Activated effector memory CD4-positive, alpha-beta T cell treated with Interleukin-2 at 50 U/mL for 16 hours (primary cell): ENCODE results near the gene RMDN3.

Source experiments
- DNase-seq: peaks from one replicate; pipeline ENCODE4 v3.0.0-alpha.2; 2020

Gene RMDN3

DNA sequence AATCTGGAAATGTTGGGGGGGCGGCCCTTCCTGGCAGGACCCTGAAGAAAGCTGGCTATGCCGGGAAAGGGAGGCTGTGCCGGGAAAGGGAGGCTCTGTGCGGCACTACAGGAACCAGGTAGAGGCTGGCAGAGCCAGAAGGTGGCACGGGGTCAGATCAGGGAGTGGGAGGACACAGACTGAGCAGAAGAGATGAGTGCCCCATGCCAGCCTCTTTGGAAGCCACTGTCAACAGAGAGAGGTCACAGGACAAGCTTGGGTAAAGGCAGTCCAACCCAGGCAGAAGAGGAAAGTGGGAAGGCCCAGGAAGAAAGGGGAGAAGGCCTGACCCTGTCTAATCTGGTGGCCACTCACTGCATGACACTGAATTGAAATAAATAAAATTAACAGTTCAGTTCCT, 16.2 kb upstream of the RMDN3 start:
- no peak for DNase-seq

DNA sequence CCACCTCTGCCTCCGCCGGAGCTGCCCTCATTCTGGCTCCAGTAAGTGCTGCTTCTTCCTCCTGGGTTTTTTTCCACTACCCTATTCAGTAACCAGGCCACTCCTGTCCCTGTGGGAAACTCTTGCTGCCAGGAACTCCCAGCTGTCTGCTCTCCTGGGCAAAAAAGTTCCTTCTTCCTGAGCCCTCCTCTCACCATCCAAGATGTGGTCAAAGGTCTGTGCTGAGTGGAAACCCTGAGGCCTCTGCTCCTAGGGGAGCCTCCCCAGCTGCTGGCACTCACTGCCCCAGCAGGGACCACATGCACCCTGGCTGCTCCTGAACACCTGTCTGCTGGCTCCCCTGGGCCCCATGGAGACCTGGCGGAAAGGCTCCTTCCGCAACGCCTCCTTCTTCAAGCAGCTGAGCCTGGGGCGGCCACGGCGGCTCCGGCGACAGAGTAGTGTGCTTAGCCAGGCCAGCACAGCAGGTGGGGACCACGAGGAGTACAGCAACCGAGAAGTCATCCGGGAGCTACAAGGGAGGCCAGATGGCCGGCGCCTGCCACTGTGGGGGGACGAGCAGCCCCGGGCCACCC, 15.2 kb upstream of the RMDN3 start:
- DNase-seq = no peak

DNA sequence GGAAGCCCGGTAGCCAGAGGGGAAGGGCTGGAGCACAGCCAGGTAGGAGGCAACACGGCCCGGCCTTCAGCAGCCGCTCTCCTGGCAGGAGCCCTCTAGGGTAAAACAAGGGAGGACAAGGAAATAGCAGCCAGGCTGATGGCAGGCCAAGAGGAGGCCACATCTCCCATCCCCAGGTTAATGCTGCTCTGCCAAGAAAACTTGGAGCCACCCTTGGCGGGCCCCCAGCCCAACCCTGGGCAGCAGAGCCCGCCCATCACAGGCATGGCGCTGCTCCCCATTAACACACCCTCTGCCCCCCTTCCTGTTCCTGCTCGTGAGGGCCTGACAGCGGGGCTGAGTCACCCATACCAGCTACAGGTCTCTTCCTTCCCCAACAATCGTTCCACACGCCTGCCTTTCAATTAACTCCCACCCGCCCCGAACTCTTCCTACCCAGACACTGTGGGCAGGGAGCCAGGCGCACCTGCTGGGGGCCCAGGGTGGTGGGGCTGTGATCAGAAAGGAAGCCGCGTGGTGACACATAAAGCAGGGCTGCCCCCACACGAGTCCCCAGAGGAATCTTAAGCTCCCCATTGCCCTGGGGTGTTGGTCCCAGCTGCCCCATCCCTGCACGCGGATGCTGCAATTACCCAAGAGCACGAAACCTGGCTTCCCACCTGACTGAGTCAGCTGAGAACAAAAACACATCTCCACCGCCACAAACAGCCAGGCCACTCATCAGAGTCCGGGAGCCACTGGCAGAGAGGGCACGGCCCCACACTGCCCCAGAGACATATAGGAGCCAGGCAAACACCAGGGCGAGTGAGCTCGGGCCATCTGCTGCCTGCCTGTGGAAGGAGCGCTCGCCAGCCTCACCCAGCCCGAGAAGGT, 14.5 kb upstream of the RMDN3 start, which contains the start of gene C15orf62:
TSS of gene C15orf62 (plus strand) at position 707 of the 873 bp plus-strand sequence. CDS start 516 bp downstream, outside the sequence.
- no peak for DNase-seq

DNA sequence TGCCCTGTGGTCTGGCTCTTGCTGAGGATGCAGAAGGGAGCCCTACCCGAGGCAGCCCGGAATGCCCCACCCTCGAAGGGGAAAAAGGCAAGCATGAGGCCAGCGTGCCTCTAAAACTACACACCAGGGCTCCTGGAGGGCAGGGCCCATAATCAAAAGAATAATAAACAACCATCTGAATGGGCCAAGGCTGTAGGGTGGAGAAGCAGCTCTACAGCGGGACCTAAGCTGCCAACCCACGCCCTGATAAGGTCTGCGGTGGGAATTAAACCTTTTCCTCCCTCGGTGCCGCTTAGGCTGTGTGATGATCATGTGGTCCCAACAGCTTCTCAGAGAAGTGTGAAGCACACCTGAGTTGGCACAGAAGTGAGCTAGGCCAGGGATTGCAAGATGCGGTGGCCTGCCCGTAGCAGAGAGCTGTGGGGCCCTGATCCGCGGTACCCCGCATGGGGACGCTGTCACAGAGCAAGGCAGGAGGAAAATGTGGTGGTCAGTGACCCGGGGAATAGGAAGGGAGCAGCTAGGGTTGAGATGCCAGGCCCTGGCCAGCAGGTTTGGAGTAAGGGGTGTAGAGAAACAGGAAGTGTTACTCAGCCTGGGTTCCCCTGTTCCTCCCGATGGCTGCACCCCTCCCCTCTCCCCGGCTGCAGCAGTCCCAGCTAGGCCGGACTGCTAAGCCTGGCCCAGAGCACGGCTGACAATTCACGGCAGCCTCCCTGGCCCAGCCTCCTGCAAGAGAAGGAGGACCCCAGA, 13.6 kb upstream of the RMDN3 start:
- no peak for DNase-seq

DNA sequence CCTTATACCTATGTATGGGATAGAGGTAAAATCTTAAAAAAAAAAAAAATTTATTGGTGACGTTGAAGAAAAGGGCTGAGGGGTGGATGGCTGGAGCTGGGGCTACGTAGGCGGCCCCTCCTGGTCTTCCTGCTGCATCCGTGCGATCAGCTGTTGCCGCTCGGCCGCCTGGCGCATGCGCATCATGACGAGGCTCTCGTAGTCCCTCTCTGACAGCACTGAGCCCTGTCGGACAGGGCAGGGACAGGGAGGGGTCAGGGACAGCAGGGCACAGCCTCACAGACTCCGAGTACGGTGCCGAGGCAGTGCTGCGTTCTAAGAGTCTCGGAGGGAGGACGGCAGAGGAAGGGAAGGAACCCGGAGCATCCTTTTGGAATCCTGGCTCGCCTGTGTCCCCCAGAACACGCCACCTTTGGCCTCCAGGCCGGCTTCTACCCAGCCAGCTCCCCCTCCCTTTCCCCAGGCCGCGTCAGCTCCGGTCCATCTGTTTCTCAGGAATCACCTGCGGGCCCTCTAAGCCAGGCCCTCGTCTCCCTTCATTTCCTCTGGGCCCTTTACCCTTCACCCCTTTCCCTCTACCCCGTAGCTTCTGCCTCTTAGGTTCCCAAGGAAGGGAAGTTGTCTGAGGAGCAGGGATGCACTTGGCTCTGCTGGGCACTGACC, 12.9 kb upstream of the RMDN3 start:
- DNase-seq = no peak

DNA sequence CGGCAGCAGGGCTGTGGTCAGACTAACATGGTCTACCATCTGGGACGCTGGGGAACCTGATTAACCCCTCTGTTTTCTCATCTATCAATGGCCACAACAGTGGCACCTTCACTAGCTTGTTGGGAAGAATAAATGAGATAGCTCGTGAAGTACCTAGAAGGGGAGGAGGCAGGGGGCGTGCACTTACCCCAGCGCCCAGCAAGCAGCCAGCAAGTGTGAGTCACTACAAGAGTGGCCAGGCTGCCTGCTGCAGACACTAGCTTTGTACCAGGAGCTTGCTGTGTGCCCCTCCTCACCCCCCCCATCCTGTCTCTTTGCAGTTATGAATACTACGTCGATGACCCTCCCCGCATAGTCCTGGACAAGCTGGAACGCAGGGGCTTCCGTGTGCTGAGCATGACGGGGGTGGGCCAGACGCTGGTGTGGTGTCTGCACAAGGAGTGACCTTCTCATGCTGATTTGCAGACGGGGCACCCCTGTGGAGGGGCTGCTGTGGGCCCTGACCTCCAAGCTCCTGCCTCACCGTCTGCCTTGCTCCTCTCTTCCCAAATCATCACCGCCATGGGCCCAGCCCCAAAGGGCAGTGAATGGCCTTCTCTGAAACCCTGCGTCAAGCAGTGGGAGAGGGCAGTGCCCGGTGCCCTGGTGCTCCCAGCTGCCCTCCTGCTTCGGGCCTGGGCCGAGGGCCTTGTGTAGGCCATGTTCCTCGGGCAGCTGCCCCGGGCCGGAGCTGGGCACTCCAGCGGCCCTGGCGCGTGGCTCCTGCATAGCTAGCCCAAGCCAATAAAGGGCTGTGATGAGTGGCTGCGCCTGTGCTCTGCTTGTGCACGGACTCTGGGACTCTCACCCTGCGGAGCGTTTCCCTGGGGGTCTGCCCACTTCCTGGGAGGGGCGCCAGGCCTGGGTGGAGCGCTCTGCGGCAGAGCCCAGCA, 12.1 kb upstream of the RMDN3 start:
- DNase-seq = no peak

DNA sequence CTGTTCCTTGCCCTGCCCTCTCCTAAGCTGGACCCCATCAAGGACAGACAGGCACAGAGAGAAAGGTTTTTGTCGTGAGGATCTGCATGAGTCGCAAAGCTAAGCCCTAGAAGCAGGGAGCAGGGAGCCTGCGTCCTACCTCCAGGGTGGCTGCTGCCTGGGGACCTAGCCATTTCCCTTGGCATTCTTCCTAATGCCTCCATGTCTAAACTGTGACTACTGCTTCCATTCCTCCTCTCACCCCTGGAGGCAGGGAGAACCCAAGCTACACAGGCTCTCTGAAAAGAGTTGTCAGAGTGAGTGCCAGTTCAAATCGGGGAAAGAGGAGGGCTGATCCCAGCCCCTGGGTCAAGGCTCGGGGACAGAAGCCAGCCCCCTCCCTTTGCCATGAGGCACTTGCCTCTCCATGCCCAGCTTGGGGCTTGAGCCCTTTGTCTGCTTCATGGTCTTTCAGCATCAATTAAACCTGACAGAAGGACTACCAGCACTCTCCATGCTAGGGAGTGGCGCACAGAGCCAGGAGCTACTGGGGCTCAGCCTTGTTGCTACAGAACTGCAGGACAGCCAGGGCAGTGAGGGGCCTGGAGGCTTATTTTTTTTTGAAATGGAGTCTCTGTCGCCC, 11.3 kb upstream of the RMDN3 start:
- no peak for DNase-seq

DNA sequence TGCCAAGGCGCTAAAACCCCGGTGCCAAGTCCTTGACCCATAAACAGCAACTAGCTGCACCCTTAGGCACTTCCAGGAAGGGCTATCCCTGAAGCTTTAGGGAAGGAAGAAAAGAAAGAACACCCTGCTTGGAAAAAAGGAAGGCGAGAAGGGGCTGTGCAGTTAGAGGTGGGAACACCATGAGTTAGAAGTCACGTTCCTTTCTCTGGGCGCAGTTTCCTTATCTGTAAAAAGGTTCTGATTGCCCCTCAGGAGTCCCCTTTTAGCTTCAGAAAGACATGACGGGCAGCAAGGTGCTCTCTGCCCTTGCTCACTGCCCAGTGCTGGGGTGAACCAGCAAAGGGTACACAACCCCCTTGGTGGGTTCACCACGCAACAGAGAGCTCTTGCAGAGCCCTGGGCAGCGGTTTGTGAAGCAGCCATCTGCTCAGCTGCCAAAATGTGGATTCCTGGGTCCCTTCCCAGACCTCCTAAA, 9.6 kb upstream of the RMDN3 start:
- DNase-seq = no peak

DNA sequence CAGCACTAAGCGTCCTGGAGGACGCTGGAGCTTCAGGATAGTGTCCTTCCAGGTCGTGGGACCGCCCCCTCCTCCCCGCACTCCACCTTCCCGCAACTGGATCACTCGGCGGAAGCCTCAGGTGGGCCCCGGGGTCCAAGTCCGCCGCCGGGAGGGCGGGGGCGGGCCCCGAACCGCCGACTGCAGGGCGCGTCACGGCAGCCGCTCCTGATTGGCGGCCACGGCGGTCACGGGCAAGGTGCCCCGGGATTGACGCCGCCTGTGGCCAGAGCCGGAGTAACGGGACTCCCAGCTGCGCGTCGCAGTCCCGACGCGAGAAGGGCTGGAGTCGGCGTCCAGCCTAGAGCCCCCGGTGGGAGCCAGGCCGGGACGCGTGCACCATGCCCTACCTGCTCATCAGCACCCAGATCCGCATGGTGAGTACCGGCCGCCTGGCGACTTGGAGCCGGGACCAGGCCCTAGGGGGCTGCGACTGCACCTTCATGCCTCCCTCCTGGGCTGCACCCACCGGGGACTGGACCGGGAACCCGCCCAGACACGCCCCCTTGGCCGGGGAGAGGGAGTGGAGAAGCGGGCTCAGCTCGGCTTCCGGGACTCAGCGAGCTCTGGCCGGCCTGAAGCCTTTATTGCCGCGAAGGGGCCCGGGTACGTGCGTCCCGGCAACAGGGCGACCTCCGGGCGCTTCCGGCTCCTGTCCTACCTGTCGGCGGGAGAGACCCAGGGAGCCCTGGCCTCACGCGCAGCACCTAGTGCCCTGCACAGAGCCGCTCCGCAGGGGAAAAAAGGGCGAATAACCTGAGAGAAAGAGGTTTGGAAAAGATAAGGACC, 9.0 kb upstream of the RMDN3 start, which contains the start of gene GCHFR:
TSS of gene GCHFR (plus strand) at position 268 of the 828 bp plus-strand sequence. CDS start at position 381, 113 bp downstream.
- peak; percentile 58 for DNase-seq

DNA sequence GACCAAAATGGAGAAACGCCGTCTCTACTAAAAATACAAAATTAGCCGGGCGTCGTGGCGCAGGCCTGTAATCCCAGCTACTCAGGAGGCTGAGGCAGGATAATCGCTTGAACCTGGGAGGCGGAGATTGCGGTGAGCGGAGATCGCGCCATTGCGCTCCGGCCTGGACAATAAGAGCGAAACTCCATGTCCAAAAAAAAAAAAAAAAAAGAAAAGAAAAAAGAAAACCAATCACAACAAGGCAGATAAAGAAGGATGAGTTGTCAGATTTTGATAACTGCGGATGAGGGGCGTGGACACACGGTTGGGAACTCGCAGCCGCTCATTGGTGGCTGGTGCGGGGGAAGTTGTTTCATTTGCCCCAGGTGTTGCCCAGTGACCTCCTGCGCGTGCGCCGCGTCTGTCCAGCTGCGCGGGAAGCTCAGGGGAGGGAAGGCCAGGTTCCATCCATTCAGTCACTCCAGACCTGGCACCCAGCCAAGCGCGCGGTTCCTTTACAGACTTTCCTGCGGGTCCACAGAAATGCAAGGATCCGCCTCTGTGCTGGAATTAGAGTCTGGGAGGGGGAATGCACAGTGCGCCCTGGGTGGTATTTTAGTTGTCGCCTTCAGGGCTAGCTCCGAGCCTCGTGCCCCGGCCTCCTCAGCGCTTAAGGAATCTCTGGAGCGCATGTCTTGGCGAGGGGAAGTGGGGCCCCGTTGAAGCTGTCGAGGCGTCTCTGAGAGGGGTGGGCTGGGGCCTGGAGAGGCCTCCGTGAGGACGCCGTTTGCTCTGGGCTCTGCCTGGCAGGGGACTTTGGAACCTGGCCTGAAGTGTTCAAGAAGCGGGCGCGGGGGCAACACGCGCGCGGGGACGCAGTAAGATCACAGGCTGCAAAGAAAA, 8.1 kb upstream of the RMDN3 start:
- no peak for DNase-seq

DNA sequence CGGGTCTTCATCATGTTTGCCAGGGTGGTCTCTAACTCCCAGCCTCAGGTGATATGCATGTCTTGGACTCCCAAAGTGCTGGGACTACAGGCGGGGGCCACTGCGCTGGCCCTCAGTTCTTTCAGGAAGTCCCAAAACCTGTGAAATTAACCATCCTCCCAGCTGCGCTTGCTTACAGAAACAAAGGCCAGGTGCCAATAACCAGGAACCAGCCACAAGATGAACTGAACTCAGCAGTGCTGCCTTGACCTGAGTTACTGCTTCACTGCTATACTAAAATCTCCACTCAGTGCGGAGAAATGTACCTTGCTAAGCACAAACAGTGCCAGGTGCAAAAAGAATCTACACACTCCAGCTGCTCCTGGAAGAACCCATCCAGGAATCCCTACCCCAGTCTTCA, 4.9 kb upstream of the RMDN3 start:
- no peak for DNase-seq

DNA sequence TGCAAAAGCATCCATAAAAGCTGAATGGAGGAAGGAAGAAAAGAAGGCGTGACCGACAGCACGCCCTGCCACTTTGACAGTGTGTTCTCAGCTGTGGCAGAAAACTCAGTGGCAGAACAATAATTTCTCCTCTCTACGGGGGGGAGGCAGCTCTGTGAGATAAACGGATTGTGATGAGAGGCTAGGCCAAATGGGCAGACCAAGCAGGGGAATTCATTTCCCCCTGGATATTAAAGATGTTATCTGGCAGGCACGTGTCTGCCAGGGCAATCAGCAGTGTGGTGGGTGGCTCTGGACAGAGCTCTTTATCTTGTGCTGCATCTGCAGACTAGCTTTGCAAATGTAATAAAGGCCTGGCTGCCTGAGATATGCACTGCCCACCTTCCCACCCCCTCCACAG, 1.9 kb upstream of the RMDN3 start:
- DNase-seq = no peak

DNA sequence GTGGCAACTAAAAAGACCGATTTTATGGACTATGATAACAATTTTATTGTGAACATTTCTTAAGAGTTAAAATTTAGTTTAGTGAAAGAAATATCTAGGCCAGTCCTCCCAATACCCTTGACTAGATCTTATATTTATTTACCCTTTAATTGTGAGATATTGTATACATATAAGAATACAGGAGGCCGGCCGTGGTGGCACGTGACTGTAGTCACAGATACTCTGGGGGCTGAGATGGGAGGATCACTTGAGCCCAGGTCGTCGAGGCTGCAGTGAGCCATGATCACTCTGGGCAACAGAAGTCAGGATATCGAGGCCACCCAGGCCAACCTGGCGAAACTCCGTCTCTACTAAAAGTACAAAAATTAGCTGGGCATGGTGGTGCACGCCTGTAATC, 756 bp upstream of the RMDN3 start:
- DNase-seq = no peak

DNA sequence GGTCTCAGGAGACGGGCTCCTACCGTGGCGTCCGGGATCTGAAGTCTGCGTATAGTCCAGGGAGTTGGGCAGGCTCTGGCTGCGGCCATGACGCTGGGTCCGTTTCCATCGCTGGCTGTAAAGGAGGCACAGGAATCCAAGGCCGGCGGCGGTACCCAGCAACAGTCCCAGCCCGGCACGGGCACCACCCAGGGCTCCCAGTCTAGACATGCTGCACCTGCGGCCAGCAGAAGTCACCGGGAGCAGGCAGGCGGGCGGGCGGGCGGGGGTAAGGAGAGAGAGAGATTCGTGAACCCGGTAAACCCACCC, 526 bp downstream of the RMDN3 start:
- DNase-seq = no peak

DNA sequence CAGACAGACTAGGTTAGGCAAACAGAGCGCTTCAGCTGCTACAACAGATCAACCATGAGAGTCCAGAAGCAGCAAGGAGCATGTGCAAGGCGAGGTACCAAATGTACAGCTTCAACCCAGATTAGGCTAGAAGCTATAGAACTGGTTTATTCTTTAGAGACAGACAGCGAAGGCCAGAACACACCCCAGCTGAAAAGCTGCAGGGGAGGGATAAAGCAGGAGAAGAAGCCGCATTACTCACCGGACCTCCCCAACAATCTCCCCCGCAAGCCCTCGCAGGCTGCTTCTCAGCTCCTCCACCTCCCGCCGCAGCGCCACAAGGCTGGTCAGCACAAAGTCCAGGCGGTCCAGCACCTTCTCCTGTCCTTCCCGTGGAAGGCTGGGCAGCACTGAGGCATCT, 3.3 kb downstream of the RMDN3 start:
- DNase-seq = no peak

DNA sequence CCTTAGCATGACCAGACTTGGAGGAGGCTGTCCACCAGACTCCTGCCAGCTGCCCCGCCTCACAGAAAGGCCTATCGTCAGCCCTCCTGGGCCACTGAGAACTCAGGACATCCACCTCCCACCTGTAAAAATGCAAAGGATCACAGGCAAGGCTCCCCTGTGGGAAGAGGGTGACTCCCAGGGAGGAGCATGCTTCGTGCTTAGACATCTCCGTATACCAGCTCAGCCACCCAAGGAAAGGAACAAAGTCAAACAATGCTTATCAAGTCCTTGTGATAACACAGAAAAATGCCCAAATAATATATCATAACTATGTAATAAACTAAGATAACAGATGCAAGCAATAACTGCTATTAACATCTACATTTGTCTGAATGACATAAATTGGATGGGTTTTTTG, 4.2 kb downstream of the RMDN3 start:
- DNase-seq = no peak

DNA sequence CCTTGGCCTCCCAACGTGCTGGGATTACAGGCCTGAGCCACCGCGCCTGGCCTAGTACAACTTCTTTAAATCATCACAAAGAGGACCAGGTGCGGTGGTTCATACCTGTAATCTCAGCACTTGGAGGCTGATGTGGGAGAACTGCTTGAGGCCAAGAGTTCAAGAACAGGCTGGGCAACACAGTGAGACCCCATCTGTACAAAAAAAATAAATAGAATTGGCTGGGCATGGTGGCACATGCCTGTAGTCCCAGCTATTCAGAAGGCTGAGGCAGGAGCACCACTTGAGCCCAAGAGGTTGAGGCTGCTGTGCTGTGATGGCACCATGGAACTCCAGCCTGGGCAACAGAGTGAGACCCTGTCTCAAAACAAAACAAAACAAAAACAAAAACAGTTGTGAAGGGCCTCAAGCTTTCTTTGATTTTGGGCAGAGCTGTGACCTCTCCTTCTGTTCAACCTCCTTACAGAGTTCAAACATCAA, 5.9 kb downstream of the RMDN3 start:
- DNase-seq = no peak

DNA sequence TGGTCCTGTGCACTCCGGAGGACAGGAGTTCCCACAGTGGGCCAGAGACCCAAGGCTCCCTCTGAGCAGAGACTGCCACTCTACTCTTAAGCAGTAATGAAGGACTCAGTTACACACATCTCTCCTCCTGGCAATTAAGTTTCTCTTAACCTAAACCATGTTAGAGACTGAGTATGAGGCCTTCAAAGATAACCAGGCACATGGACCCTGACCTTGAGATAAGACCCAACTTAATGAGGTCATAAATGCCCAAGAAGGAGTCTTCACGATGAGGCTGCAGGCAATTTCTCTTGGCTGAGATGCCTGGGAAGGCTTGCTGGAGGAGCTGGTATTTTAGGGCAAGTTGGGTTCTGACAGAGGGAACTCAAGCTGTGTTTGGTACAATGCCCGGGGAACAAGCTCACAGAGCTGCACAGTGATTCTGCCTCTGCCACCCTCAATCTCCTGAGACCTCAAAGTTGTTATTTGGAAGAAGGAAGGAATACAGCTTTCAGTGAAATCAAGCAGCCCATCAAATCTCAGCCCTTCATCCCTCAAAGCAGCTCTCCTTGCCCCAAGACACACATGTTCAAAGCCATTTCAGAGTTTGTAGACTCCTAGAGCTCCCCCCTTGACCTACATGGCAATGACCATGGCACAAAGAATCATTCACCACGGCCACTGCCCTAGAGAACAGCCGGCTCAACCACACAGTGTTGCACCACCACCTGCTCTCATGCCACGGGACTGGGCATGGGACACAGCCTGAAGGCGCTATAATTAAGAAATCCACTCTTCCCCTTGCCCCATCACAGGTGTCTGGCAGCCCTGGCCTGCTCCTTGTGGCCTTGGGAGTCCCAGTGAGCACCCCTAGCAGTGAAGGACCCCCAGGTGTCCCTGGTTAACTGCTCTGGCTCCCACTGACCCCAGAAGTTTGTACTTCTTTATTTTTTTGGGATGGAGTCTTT, 7.1 kb downstream of the RMDN3 start:
- DNase-seq = no peak
